ENCODE data around the gene NSF.

- no peak for TF ChIP-seq EZH2phosphoT487 (IDR thresholded peaks at IDR 0.05; ENCODE audit: low read depth)
- TF ChIP-seq CTCF (IDR thresholded peaks at IDR 0.05; ENCODE audit: low read depth, low read length), result no peak
These were observed 172.9 kb downstream of the NSF start for GRCh38 chr17:46763416-46763815.

Measured in OCI-LY3 (cell line).